Islet of Langerhans (tissue), 1 donor: ENCODE measurements around the gene MTHFD2.
"Not testable (repeated sequence)": the region's sequence is repeated elsewhere in the genome, so short reads cannot be mapped to it uniquely, and the experiment has no call there.

Experiments
- FAIRE-seq: peaks from one replicate; lab custom pipeline; 2011; peaks lifted over from hg19 to GRCh38; lab: Jason Lieb, UNC

Gene MTHFD2

DNA sequence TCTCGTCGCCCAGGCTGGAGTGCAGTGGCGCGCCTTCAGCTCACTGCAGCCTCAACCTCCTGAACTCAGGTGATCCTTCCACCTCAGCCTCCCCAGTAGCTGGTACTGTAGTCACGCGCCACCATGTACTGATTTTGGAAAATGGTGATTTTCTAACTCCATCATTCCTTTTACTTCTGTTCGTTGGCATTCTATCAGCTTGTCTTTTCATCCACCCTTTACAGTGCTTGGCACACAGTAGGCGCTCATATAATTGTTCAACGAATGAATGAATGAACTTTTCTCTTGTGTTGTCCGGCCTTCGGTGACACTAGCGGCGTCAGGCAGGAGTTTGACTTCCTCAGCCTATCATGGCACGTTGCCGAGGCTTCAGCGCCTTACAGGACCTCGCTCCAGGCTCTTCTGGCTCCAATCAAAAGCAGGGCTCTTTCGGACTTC is 373 bp upstream of the MTHFD2 start:
- no peak for FAIRE-seq

GRCh38 chr2:74199275-74199701 is 873 bp downstream of the MTHFD2 start:
- no peak for FAIRE-seq

GRCh38 chr2:74199871-74200305 is 1.5 kb downstream of the MTHFD2 start:
- FAIRE-seq: no peak

DNA sequence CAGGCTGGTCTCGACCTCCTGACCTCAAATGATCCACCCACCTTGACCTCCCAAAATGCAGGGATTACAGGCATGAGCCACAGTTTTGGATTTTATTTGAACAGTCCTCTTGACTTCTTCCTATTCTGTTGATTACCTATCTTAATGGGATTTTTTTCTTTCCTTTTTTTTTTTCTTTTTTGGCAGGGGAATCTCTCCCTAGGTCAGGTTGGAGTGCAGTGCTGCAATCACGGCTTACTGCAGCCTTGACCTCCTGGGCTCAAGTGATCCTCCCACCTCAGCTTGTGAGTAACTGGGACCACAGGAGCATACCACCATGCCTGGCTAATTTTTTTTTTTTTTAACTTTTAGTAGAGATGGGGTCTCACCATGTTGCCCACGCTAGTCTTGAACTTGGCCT is 2.8 kb downstream of the MTHFD2 start:
- no peak for FAIRE-seq

- FAIRE-seq: no peak
Observed at GRCh38 chr2:74201596-74201995, 3.2 kb downstream of the MTHFD2 start.

DNA sequence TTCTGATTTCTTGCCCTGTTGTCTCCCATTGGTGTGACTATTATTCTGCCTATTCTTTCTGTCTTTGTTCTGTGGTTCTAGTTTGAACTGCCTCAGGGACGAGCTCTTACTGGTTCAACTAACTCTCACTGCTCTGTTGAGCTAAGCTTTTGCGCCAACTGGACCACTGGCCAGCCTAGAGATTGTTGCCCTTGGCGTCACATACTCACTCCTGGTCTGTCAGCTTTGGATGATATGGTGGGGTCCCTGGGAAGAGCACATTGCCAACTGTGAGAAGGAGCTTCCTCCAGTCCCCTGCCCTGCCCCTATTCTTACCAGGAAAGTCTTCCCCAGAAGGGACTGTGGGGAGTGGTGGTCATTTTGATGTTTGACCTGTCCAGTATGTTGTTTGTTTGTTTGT is 6.0 kb downstream of the MTHFD2 start:
- FAIRE-seq: no peak

DNA sequence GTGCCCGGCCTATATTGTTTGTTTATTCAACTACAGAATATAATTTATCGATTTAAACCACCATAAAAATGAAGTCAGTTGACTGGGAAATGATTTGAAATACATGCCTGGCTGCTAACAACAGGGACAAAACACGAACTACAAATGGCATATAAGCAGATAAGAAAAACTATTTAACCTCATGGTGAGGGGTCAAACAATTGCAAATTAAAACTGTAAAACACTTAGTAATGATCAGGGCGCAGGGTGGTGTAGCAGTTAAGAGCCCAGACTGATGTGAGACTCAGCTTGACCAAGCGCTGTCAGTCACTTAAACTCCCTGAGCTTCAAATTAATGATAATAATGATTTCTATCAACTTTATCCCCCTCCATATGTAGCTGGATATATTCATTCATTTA is 6.7 kb downstream of the MTHFD2 start:
- no peak for FAIRE-seq

- FAIRE-seq: no peak
Observed at GRCh38 chr2:74205596-74205995, 7.2 kb downstream of the MTHFD2 start.

DNA sequence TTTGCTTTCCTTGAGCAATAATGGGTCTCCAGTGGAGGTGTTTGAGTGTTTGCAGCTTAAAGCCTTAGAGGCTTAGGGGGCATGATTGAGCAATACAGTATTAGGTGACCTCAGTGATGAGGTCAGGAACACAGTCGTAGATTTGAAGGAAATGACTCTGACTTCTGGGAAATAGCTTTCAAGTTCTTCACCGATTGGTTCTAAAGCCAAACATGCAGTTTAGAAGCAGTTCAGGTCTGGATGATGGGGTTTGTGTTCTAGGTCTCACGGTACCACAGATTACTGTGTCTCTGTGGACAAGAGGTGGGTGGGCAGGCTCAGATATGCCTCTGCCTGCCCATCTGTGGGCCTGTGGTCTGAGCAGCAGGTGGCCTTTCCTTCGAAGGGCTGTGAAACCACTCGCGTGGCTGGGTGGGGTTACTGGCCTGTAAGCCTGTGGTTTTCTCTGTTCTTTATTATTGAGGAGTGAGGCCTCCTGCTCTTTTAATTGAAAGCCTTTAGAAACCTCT is 7.8 kb downstream of the MTHFD2 start:
- no peak for FAIRE-seq

DNA sequence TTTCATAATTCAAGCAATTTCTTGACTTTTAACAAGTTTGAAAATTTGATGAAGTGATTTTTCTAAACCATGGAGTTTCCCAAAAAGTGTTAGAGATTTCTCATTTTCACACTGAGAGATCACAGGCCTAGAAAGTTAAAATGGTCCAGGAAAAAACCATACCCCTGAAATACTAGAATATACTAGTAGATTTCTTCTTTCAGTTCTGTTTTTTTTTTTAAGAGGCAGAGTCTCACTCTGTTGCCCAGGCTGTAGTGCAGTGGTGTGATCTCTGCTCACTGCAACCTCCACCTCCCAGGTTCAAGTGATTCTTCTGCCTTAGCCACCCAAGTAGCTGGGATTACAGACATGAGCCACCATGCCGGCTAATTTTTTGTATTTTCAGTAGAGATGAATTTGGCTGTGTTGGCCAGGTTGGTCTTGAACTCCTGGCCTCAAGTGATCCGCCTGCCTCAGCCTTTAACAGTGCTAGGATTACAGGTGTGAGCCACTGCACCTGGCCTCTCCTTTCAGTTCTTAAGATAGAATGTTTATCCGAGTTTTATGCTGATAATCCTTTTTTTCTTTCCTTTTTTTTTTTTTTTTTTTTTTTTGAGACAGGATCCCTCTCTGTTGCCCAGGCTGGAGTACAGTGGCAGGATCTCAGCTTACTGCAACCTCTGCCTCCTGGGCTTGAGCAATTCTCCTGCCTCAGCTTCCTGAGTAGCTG is 14.4 kb downstream of the MTHFD2 start:
- no peak for FAIRE-seq

DNA sequence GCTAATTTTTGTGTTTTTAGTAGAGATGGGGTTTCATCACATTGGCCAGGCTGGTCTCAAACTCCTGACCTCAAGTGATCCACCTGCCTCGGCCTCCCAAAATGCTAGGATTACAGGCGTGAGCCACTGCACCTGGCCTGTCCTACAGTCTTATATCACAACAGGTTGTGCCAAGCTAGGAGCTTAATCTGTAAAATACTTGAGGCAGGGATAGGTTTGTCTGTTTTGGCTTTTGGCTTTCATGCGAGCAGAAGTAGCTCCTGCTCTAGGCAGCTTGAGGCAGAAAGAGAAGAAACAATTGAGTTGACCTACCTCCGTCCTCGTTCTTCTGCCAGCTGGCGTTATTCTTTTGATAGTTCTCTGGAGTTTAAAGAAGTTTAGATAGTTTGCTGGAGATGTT is 17.4 kb downstream of the MTHFD2 start:
- not testable (repeated sequence) for FAIRE-seq

DNA sequence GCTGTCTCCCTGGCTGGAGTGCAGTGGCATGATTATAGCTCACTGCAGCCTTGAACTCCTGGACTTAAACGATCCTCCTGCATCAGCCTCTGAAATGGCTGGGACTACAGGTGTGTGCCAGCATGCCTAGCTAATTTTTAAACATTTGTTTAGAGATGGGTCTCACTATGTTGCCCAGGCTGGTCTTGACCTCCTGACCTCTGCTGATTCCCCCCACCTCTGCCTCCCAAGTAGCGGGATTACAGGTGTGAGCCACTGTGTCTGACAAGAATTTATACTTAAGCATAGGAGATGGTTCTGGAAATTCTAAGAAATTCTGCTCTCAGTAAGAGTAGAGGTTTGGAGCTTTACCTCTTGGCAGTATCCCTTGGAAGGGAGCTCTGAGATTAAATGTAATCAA is 18.2 kb downstream of the MTHFD2 start:
- no peak for FAIRE-seq

- no peak for FAIRE-seq
Observed at GRCh38 chr2:74219846-74220486, 21.6 kb downstream of the MTHFD2 start.

DNA sequence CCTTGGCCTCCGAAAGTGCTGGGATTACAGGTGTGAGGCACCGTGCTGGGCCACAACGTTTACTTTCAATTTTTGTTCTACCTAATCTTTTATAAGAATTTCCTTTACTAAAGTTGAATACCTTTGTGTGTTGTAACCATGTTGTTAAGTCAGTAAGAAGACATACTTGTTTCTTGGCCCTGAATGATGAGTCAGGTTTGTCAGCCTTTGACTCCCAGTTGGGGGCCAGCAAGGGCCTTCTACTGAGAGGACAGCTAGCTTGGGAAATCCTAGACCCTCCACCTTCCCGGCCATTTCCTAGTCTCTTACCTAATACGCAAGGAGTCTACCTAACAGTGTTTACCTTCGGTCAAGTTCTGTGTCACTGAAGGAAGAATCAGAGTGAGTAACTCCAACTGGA is 22.7 kb downstream of the MTHFD2 start:
- no peak for FAIRE-seq

DNA sequence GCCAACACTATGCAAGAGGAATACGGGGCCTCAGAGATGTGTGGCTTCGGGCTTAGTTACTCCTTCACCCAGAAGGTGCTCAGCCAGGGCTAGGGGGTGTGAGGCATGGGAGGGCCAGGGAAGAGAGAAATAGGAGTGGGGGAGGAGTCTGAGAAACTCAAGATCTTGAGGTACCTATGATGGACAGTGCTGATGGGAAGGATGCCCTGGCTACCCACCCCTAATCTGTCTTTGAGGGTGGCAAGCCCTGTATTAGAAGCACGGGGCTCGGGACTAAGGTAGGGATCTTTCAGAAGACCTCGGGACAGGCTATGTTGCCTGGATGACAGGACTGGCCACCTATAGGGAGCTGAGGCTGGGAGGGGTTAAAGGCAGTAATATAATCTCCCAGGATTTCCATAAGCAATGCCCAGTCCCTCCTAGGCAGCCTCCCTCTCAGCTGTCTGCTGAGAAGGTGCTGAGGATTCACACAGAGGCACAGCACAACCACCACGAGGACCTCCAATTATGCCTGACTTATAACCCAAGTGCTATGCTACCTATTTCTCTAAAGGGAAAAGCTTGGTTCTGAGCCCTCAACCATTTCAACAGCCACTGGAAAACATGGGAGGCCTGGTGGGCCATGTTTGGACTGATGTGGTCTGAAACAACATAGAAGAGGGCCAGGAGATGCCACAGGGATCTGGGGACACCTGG is 23.3 kb downstream of the MTHFD2 start:
- no peak for FAIRE-seq

GRCh38 chr2:74222300-74222650 is 23.9 kb downstream of the MTHFD2 start:
- FAIRE-seq: no peak

- no peak for FAIRE-seq
Observed at GRCh38 chr2:74223941-74224770, 25.7 kb downstream of the MTHFD2 start.

- no peak for FAIRE-seq
Observed at GRCh38 chr2:74225698-74226459, 27.5 kb downstream of the MTHFD2 start.

GRCh38 chr2:74226648-74227213 is 28.3 kb downstream of the MTHFD2 start:
- FAIRE-seq: no peak

DNA sequence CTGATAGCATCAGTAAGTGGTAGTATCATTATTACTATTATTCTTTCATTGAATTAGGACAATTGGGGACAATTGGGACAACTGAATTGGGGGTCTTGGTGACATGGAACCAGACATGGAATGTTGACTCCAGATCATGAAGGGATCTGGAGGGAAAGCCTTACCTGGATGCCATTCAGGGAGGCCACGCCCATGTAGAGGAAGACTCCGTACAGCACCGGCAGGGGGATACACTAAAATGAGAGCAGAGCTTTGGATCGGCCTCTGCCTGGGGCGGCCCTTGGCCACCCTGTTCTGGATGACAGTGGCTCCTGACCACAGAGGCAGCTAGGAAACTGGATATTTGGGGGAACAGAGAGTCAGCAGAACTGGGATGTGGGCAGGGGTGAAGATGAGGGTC is 29.2 kb downstream of the MTHFD2 start:
- FAIRE-seq: no peak

DNA sequence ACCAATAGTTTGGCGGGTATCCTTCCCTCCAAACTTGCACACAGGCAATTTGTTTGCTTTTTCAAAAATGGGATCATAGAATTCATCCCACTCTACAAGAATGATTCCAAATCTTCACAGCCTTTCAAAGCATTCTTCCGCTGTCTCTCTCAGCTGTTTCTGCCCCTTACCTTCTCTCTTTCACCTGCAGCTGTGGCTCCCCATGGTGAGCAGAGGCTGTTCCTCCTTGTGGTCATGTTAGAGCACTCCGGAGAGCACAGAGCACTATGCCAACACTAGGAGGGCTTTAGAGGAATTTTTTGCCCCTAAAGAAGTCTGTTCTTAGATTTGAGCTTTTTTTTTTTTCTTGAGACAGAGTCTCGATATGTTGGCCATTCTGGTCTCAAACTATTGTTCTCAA is 30.4 kb downstream of the MTHFD2 start:
- no peak for FAIRE-seq
